Smooth muscle cell (in vitro differentiated cells): Measurements from ENCODE around the gene GATB. TPM values are rescaled to one million over a fixed set of nuclear protein-coding genes. Genes with fewer than 3 reads are reported as not detected.
A peak's percentile ranks its signal among the peaks of the same experiment; 100 is the strongest.

ENCODE experiments used
- DNase-seq: peaks from one replicate; lab custom pipeline; 2025; ENCODE audit not compliant: unreplicated experiment; lab: John Stamatoyannopoulos, UW
- H2AFZ ChIP-seq: fragments of 200-600 bp; sonication (generic); 2 replicates; pipeline ENCODE4 v1.6.0; 2016; ENCODE audit warnings: antibody characterized with exemption, low read depth, mild to moderate bottlenecking
- H3F3A ChIP-seq: fragments of 200-600 bp; sonication (generic); 2 replicates; pipeline ENCODE4 v1.6.0; 2017; ENCODE audit warnings: antibody characterized with exemption, low read depth
- H3K27ac ChIP-seq: fragments of 200-600 bp; sonication (generic); 2 replicates; pipeline ENCODE4 v1.5.1; 2016; ENCODE audit warnings: low read depth, mild to moderate bottlenecking
- H3K27me3 ChIP-seq: fragments of 200-600 bp; sonication (generic); 2 replicates; pipeline ENCODE4 v1.6.1; 2016; ENCODE audit warnings: low read depth, mild to moderate bottlenecking
- H3K36me3 ChIP-seq: fragments of 200-600 bp; sonication (generic); 2 replicates; pipeline ENCODE4 v1.5.1; 2016; ENCODE audit warnings: low read depth
- H3K4me1 ChIP-seq: fragments of 200-600 bp; sonication (generic); 2 replicates; pipeline ENCODE4 v1.5.1; 2016; ENCODE audit warnings: low read depth
- H3K4me2 ChIP-seq: fragments of 200-600 bp; sonication (generic); 2 replicates; pipeline ENCODE4 v1.6.0; 2016; ENCODE audit warnings: mild to moderate bottlenecking
- H3K4me3 ChIP-seq: fragments of 200-600 bp; sonication (generic); 2 replicates; pipeline ENCODE4 v1.5.1; 2016; ENCODE audit warnings: mild to moderate bottlenecking
- H3K79me2 ChIP-seq: fragments of 200-600 bp; sonication (generic); 2 replicates; pipeline ENCODE4 v1.6.0; 2016; ENCODE audit warnings: low read depth, mild to moderate bottlenecking
- H3K9ac ChIP-seq: fragments of 200-600 bp; sonication (generic); 2 replicates; pipeline ENCODE4 v1.6.0; 2016; ENCODE audit warnings: low read depth
- H3K9me3 ChIP-seq: fragments of 200-600 bp; sonication (generic); replicated peaks from 2 replicates; pipeline ENCODE4 v1.5.1; 2016; ENCODE audit warnings: low read depth
- H4K20me1 ChIP-seq: fragments of 200-600 bp; sonication (generic); 2 replicates; pipeline ENCODE4 v1.6.0; 2016; ENCODE audit warnings: low read depth
- WGBS: methylation state at CpG from one replicate; pipeline ENCODE4 v1.1.7; 2016; ENCODE audit warnings: low lambda C conversion rate; 5-methylcytosine and 5-hydroxymethylcytosine counted together
- polyA plus RNA-seq: library from polyadenylated mRNA; unstranded; fragments of >200 nt; fragmentation: Nextera tagmentation; extraction: Ambion mirVana; gene quantifications from 2 replicates; pipeline ENCODE4 v1.2.1, GENCODE V29; 2016
- total RNA-seq: library from RNA; depleted of rRNA; stranded (reverse); fragments of >200 nt; gene quantifications from 2 replicates; pipeline ENCODE4 v1.2.3, GENCODE V29; 2014
- TF ChIP-seq, protein P1 (sequence below): fragments of 200-600 bp; sonication (generic); IDR thresholded peaks from 2 replicates; pipeline ENCODE4 v1.5.1; 2017; ENCODE audit warnings: borderline replicate concordance, mild to moderate bottlenecking, antibody characterized with exemption; ENCODE audit not compliant: insufficient read depth, poor library complexity, severe bottlenecking

The GATB gene
- total and polyA plus RNA-seq, 2 experiments from 2014 or later: 15.7 to 17.6 TPM

DNA sequence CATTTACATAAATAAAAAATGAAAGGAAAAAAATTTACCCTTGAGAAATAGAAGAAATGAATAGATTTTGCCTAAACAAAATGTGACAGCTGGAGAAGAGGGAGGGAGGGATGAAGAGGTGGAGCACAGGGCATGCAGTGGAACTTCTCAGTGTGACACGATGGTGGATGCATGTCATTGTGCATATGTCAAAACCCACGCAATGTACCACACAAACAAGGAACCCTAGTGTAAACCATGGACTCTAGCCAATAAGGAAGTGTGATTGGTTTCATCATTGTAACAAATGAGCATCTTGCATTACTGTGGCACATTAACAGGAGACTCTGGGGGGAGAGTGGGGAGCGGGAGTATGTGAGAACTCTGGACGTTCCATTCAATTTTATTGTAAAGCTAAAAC, 58.6 kb downstream of the GATB start:
- DNase-seq: no peak
- Histone ChIP-seq H3K9ac (no peak overlapping the region), H3K9me3 (no peaks in the 10 kb centered on the region), H3K4me1 (no peaks in the 10 kb centered on the region), H3F3A (no peaks in the 10 kb centered on the region), H3K4me2 (no peak overlapping the region), H3K36me3 (no peaks in the 10 kb centered on the region), H3K27me3 (no peaks in the 10 kb centered on the region), H3K4me3 (no peak overlapping the region), H4K20me1 (no peaks in the 10 kb centered on the region), H3K79me2 (no peaks in the 10 kb centered on the region), H2AFZ (no peak overlapping the region), H3K27ac (no peak overlapping the region)
- WGBS: 96% methylated on average over 4 of the region's 4 CpGs
- TF ChIP-seq, protein P1, sequence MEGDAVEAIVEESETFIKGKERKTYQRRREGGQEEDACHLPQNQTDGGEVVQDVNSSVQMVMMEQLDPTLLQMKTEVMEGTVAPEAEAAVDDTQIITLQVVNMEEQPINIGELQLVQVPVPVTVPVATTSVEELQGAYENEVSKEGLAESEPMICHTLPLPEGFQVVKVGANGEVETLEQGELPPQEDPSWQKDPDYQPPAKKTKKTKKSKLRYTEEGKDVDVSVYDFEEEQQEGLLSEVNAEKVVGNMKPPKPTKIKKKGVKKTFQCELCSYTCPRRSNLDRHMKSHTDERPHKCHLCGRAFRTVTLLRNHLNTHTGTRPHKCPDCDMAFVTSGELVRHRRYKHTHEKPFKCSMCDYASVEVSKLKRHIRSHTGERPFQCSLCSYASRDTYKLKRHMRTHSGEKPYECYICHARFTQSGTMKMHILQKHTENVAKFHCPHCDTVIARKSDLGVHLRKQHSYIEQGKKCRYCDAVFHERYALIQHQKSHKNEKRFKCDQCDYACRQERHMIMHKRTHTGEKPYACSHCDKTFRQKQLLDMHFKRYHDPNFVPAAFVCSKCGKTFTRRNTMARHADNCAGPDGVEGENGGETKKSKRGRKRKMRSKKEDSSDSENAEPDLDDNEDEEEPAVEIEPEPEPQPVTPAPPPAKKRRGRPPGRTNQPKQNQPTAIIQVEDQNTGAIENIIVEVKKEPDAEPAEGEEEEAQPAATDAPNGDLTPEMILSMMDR: no peak

- H2AFZ ChIP-seq: no peak overlapping the region
These were observed 60.1 kb downstream of the GATB start for GRCh38 chr4:151700566-151701316.

GRCh38 chr4:151698213-151698612, 62.6 kb downstream of the GATB start:
- no peaks in the 10 kb centered on the region for H3K27me3 ChIP-seq
- no peak overlapping the region for H3K27ac ChIP-seq
- H3K4me2 ChIP-seq: no peak overlapping the region
- TF ChIP-seq, protein P1: no peak
- no peaks in the 10 kb centered on the region for H4K20me1 ChIP-seq
- no peaks in the 10 kb centered on the region for H3K4me1 ChIP-seq
- H3K79me2 ChIP-seq: no peaks in the 10 kb centered on the region
- H2AFZ ChIP-seq: no peak overlapping the region
- H3K36me3 ChIP-seq: no peaks in the 10 kb centered on the region
- 97% methylated on average over 6 of the region's 6 CpGs for WGBS
- no peak overlapping the region for H3K9ac ChIP-seq
- H3K4me3 ChIP-seq: no peak overlapping the region
- no peaks in the 10 kb centered on the region for H3K9me3 ChIP-seq
- H3F3A ChIP-seq: no peaks in the 10 kb centered on the region
- no peak for DNase-seq

More at GRCh38 chr4:151700566-151701316, 60.1 kb downstream of the GATB start:
- Histone ChIP-seq H3K27ac (peak overlapping the region; percentile 80), H4K20me1 (no peaks in the 10 kb centered on the region), H3K4me2 (no peak overlapping the region), H3K36me3 (no peaks in the 10 kb centered on the region), H3K27me3 (no peaks in the 10 kb centered on the region), H3K4me3 (no peak overlapping the region), H3K9me3 (no peaks in the 10 kb centered on the region), H3K79me2 (no peaks in the 10 kb centered on the region), H3F3A (no peaks in the 10 kb centered on the region), H3K9ac (no peak overlapping the region), H3K4me1 (no peaks in the 10 kb centered on the region)
- TF ChIP-seq, protein P1: no peak
- DNase-seq: no peak
- 72% methylated on average over 16 of the region's 16 CpGs for WGBS
